Endothelial cell of umbilical vein (primary cell): Measurements from ENCODE around the gene KRTAP10-8. TPM values are rescaled to one million over a fixed set of nuclear protein-coding genes. Genes with fewer than 3 reads are reported as not detected.
A peak's percentile ranks its signal among the peaks of the same experiment; 100 is the strongest.

Experiments used
- BruUV-seq: library from RNA; stranded (reverse); fragments of 400-500 nt; replicated peaks from 2 replicates; lab custom pipeline; 2021; lab: Mats Ljungman, UMichigan
- CTCF ChIA-PET: fragments of 300-600, 350-600 bp; sonication (Branson Sonifier 250); formaldehyde crosslinking; loops from one replicate; lab custom pipeline; 2021; ENCODE audit warnings: antibody characterized with exemption, inconsistent platforms; lab: Charles Lee
- POLR2A ChIA-PET: fragments of 300-600, 350-600 bp; sonication (Branson Sonifier 250); formaldehyde crosslinking; loops from one replicate; lab custom pipeline; 2021; ENCODE audit warnings: antibody characterized with exemption, inconsistent platforms; lab: Charles Lee
- DNase-seq: peaks from one replicate; pipeline ENCODE4 v3.0.0-alpha.2; 2011; ENCODE audit warnings: low read depth, low spot score
- FAIRE-seq: peaks from 2 replicates; lab custom pipeline; 2011; peaks lifted over from hg19 to GRCh38; lab: Jason Lieb, UNC
- H2AFZ ChIP-seq: 2 replicates; pipeline ENCODE4 v1.6.0; 2012; ENCODE audit warnings: low read depth, low read length, control low read depth, inconsistent platforms
- H3K27ac ChIP-seq: 2 replicates; pipeline ENCODE4 v1.5.1; 2011; ENCODE audit warnings: low read depth, mild to moderate bottlenecking, control low read depth, low read length, moderate library complexity; ENCODE audit not compliant: insufficient read depth
- H3K27me3 ChIP-seq, 2 experiments: 2 replicates each; pipeline versions ENCODE4 v1.6.0 to v1.6.1; 2011; ENCODE audit warnings: low read length in 2 of 2, mixed read lengths in 1 of 2; ENCODE audit not compliant: control insufficient read depth in 2 of 2, insufficient read depth in 2 of 2
- H3K36me3 ChIP-seq, 2 experiments: 2 replicates in 1 of 2; 3 replicates in 1 of 2; pipeline ENCODE4 v1.5.1; 2011; ENCODE audit warnings: low read length in 2 of 2, mild to moderate bottlenecking in 1 of 2, moderate library complexity in 1 of 2; ENCODE audit not compliant: control insufficient read depth in 2 of 2, insufficient read depth in 2 of 2; ENCODE audit errors: extremely low read depth in 1 of 2
- H3K4me1 ChIP-seq: 3 replicates; pipeline ENCODE4 v1.5.1; 2011; ENCODE audit warnings: mild to moderate bottlenecking, low read length; ENCODE audit not compliant: control insufficient read depth, insufficient read depth; ENCODE audit errors: extremely low read depth
- H3K4me2 ChIP-seq: 2 replicates; pipeline ENCODE4 v1.6.1; 2011; ENCODE audit warnings: low read length, control low read depth, mixed read lengths; ENCODE audit not compliant: insufficient read depth
- H3K4me3 ChIP-seq, 3 experiments: fragments of 200-600 bp in 1 of 3; sonication (generic), shearing (Covaris generic) in 1 of 3; replicated peaks in 1 of 3; 2 replicates each; pipeline ENCODE4 v1.5.1; 2011 to 2016; ENCODE audit warnings: control low read depth in 3 of 3, low read length in 3 of 3, mild to moderate bottlenecking in 2 of 3, inconsistent platforms in 1 of 3, low read depth in 1 of 3, moderate library complexity in 1 of 3; ENCODE audit not compliant: insufficient read depth in 1 of 3
- H3K79me2 ChIP-seq: 2 replicates; pipeline ENCODE4 v1.6.0; 2012; ENCODE audit warnings: low read length, inconsistent platforms; ENCODE audit not compliant: control insufficient read depth, insufficient read depth
- H3K9ac ChIP-seq: replicated peaks from 2 replicates; pipeline ENCODE3; 2011; ENCODE audit warnings: low read length, control low read depth; ENCODE audit not compliant: insufficient read depth; ENCODE audit errors: extremely low read depth
- H3K9me1 ChIP-seq: replicated peaks from 3 replicates; pipeline ENCODE4 v1.6.0; 2011; ENCODE audit warnings: mild to moderate bottlenecking, low read length; ENCODE audit not compliant: control insufficient read depth, insufficient read depth; ENCODE audit errors: extremely low read depth
- H3K9me3 ChIP-seq: replicated peaks from 2 replicates; pipeline ENCODE4 v1.5.1; 2012; ENCODE audit warnings: low read length, inconsistent platforms; ENCODE audit not compliant: control insufficient read depth, insufficient read depth
- H4K20me1 ChIP-seq: replicated peaks from 2 replicates; pipeline ENCODE3; 2011; ENCODE audit warnings: mild to moderate bottlenecking, low read length; ENCODE audit not compliant: control insufficient read depth, insufficient read depth; ENCODE audit errors: extremely low read depth
- EZH2 ChIP-seq: IDR thresholded peaks from 2 replicates; pipeline ENCODE4 v1.6.1; 2012; ENCODE audit warnings: borderline replicate concordance, low read depth, mild to moderate bottlenecking, moderate library complexity, low read length, inconsistent platforms; ENCODE audit not compliant: severe bottlenecking
- FOS ChIP-seq: IDR thresholded peaks from 2 replicates; pipeline ENCODE4 v1.6.1; 2011; ENCODE audit warnings: mild to moderate bottlenecking, low read length, moderate library complexity, borderline replicate concordance; ENCODE audit not compliant: insufficient read depth
- GATA2 ChIP-seq: IDR thresholded peaks from 2 replicates; pipeline ENCODE4 v1.7.0; 2011; ENCODE audit warnings: low read depth, mild to moderate bottlenecking, moderate library complexity, mixed read lengths, low read length; ENCODE audit not compliant: insufficient read length, insufficient read depth
- JUN ChIP-seq: IDR thresholded peaks from 2 replicates; pipeline ENCODE4 v1.6.1; 2011; ENCODE audit warnings: borderline replicate concordance, low read depth; ENCODE audit not compliant: insufficient read length, insufficient read depth
- MYC ChIP-seq: IDR thresholded peaks from one replicate; pipeline ENCODE4 v1.6.1; 2011; ENCODE audit warnings: mild to moderate bottlenecking, low read depth, low read length
- POLR2A ChIP-seq: IDR thresholded peaks from 2 replicates; pipeline ENCODE4 v1.6.1; 2012; ENCODE audit warnings: low read depth, mild to moderate bottlenecking, control low read depth, low read length
- POLR2AphosphoS5 ChIP-seq: IDR thresholded peaks from 2 replicates; pipeline ENCODE4 v1.6.1; 2012; ENCODE audit warnings: low read depth, mild to moderate bottlenecking, control low read depth, low read length, moderate library complexity; ENCODE audit not compliant: insufficient read depth
- dilution Hi-C: fragments of 300-500 bp; cut with MboI; formaldehyde crosslinking; loops from one replicate; pipeline ENCODE4 v1.15.0; 2019; ENCODE audit warnings: low sequenced_read_pairs; ENCODE audit not compliant: extremely low pct_ligation_motif_present
- intact Hi-C: fragments of 100-400 bp; cut with micrococcal nuclease; formaldehyde crosslinking; loops from one replicate; pipeline ENCODE4 v1.10.0; 2022
- polyA plus RNA-seq, 4 experiments: library from polyadenylated mRNA; depleted of rRNA in 3 of 4; stranded (reverse) in 3 of 4; unstranded in 1 of 4; fragments of >200 nt; gene quantifications; 2 replicates each; pipeline versions ENCODE4 v1.2.1 to v1.2.3, GENCODE V29; 2011 to 2012; ENCODE audit warnings: missing spikeins in 1 of 4
- total RNA-seq: library from RNA; stranded (reverse); gene quantifications from 2 replicates; pipeline ENCODE4 v1.2.3, GENCODE V29; 2021
- TF ChIP-seq, protein P1 (sequence below): IDR thresholded peaks from 2 replicates; pipeline ENCODE4 v1.6.1; 2011; ENCODE audit not compliant: insufficient read depth, insufficient read length
- TF ChIP-seq, protein P2 (sequence below), 2 donors: IDR thresholded peaks; 1 replicate in 1 of 2; 2 replicates in 1 of 2; pipeline ENCODE4 v1.5.1; 2011; ENCODE audit warnings: low read length in 2 of 2, mild to moderate bottlenecking in 2 of 2, moderate library complexity in 2 of 2, control low read depth in 1 of 2, inconsistent platforms in 1 of 2, low read depth in 1 of 2; ENCODE audit not compliant: insufficient read depth in 1 of 2; ENCODE audit errors: extremely low read depth in 1 of 2

The KRTAP10-8 gene
- total and polyA plus RNA-seq, 2 donors (not counting 3 experiments of a cell fraction or from before 2014, with no cell fraction given), result not detected

DNA sequence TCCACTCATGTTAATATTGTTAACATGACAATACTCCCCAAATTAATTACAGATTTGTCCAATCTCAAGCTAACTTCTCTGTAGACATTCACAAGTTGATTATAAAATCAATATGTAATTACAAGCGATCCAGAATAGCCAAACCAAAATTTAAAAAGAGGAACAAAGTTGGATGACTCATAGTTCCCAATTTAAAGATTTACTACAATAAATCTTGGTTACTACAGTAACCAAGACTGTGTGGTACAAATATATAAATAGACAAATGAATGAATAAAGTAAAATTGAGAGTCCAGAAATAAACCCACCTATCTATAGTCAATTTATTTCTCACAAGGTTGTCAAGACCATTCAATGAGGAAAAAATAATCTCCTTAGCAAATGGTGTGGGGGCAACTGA lies 45.5 kb upstream of the KRTAP10-8 start:
- Histone ChIP-seq H3K9ac (no peak overlapping the region), H3K4me1 (no peaks in the 10 kb centered on the region), H3K79me2 (no peaks in the 10 kb centered on the region), H2AFZ (no peak overlapping the region), H3K36me3 (no peaks in the 10 kb centered on the region), H3K4me2 (no peak overlapping the region), H3K27ac (no peak overlapping the region), H4K20me1 (no peaks in the 10 kb centered on the region), H3K4me3 (no peak overlapping the region), H3K9me3 (no peaks in the 10 kb centered on the region), H3K27me3 (peaks cover 0 to 3% of the 10 kb centered on the region in 2 experiments), H3K9me1 (no peaks in the 10 kb centered on the region)
- FAIRE-seq (peak; percentile 21), DNase-seq (no peak)
- TF ChIP-seq GATA2, result no peak
- no peak for TF ChIP-seq JUN
- TF ChIP-seq, protein P1, sequence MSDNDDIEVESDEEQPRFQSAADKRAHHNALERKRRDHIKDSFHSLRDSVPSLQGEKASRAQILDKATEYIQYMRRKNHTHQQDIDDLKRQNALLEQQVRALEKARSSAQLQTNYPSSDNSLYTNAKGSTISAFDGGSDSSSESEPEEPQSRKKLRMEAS, result no peak
- dilution Hi-C loops, result no loop called here
- POLR2A ChIA-PET, result no interaction called here
- intact Hi-C loops, result no loop called here
- CTCF ChIA-PET, result no interaction called here
- BruUV-seq, result no TSS peak

DNA sequence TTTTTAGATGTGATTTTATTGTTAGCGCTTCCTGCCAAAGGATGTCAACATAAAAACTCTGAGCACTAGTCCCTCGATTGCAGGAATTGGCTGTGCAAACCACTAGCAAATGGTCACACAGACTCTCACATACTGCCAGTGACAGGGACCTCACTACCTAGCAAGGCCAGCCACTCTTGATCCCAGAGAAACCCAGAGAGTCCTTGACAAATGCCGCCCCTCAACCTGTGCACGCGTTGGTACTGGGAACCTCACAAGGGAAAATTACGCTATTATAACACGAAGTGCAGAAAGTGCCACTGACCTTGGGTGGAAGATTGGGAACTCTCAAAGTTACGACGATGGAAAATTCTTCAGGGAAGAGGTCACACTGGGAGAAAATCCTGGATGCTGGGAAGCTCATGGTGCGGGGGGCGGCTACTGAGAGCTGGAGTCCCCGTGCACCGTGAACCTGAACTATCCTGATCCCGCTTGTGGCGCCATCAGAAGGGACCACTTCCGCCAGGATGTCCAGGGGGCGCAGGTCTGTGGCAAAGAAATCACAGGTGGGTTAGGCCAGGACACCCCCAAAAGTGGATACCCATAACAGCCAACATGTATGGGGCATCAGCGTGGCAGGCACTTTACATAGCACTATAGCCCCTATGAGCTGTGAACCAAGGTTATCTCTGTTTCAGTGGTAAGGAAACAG lies 44.3 kb upstream of the KRTAP10-8 start:
- Histone ChIP-seq H3K4me3 (no peak overlapping the region), H3K4me1 (no peaks in the 10 kb centered on the region), H3K9ac (no peak overlapping the region), H2AFZ (no peak overlapping the region), H3K9me3 (no peaks in the 10 kb centered on the region), H3K4me2 (no peak overlapping the region), H3K79me2 (no peaks in the 10 kb centered on the region), H3K9me1 (no peaks in the 10 kb centered on the region), H4K20me1 (no peaks in the 10 kb centered on the region), H3K27ac (no peak overlapping the region), H3K27me3 (peaks cover 0 to 3% of the 10 kb centered on the region in 2 experiments), H3K36me3 (no peaks in the 10 kb centered on the region)
- dilution Hi-C loops, result no loop called here
- DNase-seq (no peak), FAIRE-seq (no peak)
- intact Hi-C loops, result no loop called here
- no TSS peak for BruUV-seq
- no peak for TF ChIP-seq MYC
- TF ChIP-seq FOS, result no peak
- TF ChIP-seq, protein P1, result no peak
- TF ChIP-seq GATA2, result no peak
- TF ChIP-seq JUN, result no peak
- no peak for TF ChIP-seq EZH2
- TF ChIP-seq, protein P2, sequence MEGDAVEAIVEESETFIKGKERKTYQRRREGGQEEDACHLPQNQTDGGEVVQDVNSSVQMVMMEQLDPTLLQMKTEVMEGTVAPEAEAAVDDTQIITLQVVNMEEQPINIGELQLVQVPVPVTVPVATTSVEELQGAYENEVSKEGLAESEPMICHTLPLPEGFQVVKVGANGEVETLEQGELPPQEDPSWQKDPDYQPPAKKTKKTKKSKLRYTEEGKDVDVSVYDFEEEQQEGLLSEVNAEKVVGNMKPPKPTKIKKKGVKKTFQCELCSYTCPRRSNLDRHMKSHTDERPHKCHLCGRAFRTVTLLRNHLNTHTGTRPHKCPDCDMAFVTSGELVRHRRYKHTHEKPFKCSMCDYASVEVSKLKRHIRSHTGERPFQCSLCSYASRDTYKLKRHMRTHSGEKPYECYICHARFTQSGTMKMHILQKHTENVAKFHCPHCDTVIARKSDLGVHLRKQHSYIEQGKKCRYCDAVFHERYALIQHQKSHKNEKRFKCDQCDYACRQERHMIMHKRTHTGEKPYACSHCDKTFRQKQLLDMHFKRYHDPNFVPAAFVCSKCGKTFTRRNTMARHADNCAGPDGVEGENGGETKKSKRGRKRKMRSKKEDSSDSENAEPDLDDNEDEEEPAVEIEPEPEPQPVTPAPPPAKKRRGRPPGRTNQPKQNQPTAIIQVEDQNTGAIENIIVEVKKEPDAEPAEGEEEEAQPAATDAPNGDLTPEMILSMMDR (IDR thresholded peaks at IDR 0.05; ENCODE audit: extremely low read depth in 1 of 2, insufficient read depth in 1 of 2, low read depth in 1 of 2, low read length in 2 of 2), result no peak
- no peak for TF ChIP-seq POLR2A
- TF ChIP-seq POLR2AphosphoS5, result no peak
- ChIA-PET CTCF (interaction anchor here (0.9 kb wide), 1 partner anchor 225 kb away, joined by 3 read pairs; no protein-coding TSS in a partner anchor), POLR2A (no interaction called here)
